Tibial nerve (tissue), 4 donors: ENCODE measurements around the gene FGR. TPM values are rescaled to one million over a fixed set of nuclear protein-coding genes. Genes with fewer than 3 reads are reported as not detected.

Experiments used
- DNase-seq, 2 donors: peaks; one replicate each; pipeline ENCODE4 v3.0.0-alpha.2; 2019; ENCODE audit warnings: low spot score in 2 of 2
- H3K27ac ChIP-seq, 4 donors: fragments of 200-600 bp; sonication (generic) in 3 of 4; one replicate each; pipeline ENCODE4 v1.5.1; 2017 to 2019; ENCODE audit warnings: mild to moderate bottlenecking in 1 of 4
- H3K27me3 ChIP-seq, 2 donors: fragments of 200-600 bp; sonication (generic) in 1 of 2; one replicate each; pipeline versions ENCODE4 v1.5.1 to v1.6.0; 2017 to 2019
- H3K36me3 ChIP-seq, 3 donors: fragments of 200-600 bp; sonication (generic); one replicate each; pipeline ENCODE4 v1.5.1; 2018 to 2019
- H3K4me1 ChIP-seq, 4 donors: fragments of 200-600 bp; sonication (generic) in 3 of 4; one replicate each; pipeline ENCODE4 v1.5.1; 2017 to 2019
- H3K4me3 ChIP-seq, 4 donors: fragments of 200-600 bp; sonication (generic) in 3 of 4; one replicate each; pipeline ENCODE4 v1.5.1; 2017 to 2019; ENCODE audit warnings: mild to moderate bottlenecking in 1 of 4, moderate library complexity in 1 of 4
- H3K9me3 ChIP-seq, 4 donors: fragments of 200-600 bp; sonication (generic) in 3 of 4; one replicate each; pipeline ENCODE4 v1.5.1; 2017 to 2019
- CTCF ChIP-seq, 5 experiments: fragments of 200-600 bp in 3 of 5; fragments of 450-650 bp in 2 of 5; sonication (generic) in 3 of 5; IDR thresholded peaks; one replicate each; pipeline ENCODE4 v1.5.1; 2016 to 2019; ENCODE audit warnings: antibody characterized with exemption in 5 of 5, mild to moderate bottlenecking in 3 of 5, moderate library complexity in 2 of 5
- EP300 ChIP-seq, 2 donors: sonication (generic); formaldehyde crosslinking; IDR thresholded peaks; one replicate each; pipeline ENCODE4 v1.6.1; 2017; ENCODE audit warnings: antibody characterized with exemption in 2 of 2, mild to moderate bottlenecking in 1 of 2
- POLR2A ChIP-seq, 2 donors: fragments of 450-650 bp; IDR thresholded peaks; one replicate each; pipeline ENCODE4 v1.6.1; 2017; ENCODE audit warnings: antibody characterized with exemption in 2 of 2, mild to moderate bottlenecking in 2 of 2, moderate library complexity in 2 of 2
- WGBS, 2 donors: methylation state at CpG; one replicate each; pipeline ENCODE4 v1.1.5; 2018; 5-methylcytosine and 5-hydroxymethylcytosine counted together
- total RNA-seq, 4 donors: library from RNA; depleted of rRNA; stranded (reverse); fragments of >200 nt; gene quantifications; one replicate each; pipeline ENCODE4 v1.1.0, GENCODE V29; 2016

The FGR gene
- total RNA-seq, 4 donors from 2014 or later: 18.4 to 63.9 (median 22.6) TPM

GRCh38 chr1:27676410-27676809 lies 41.4 kb upstream of the FGR start:
- H3K9me3 ChIP-seq: peaks cover 0 to 14% (median 3%) of the 10 kb centered on the region in 4 donors
- no peak overlapping the region for H3K4me3 ChIP-seq
- 94 to 97% methylated on average over 1 of the region's 1 CpG for WGBS, 2 donors
- TF ChIP-seq CTCF (IDR thresholded peaks at IDR 0.05) (no peak), POLR2A (IDR thresholded peaks at IDR 0.05) (no peak), EP300 (IDR thresholded peaks at IDR 0.05) (no peak)
- H3K27ac ChIP-seq: no peak overlapping the region
- H3K27me3 ChIP-seq: no peaks in the 10 kb centered on the region
- peaks cover 0 to 13% (median 11%) of the 10 kb centered on the region in 4 donors for H3K4me1 ChIP-seq
- no peaks in the 10 kb centered on the region for H3K36me3 ChIP-seq
- no peak for DNase-seq

- Histone ChIP-seq H3K9me3 (no peaks in the 10 kb centered on the region), H3K36me3 (peaks cover 0 to 7% (median 0%) of the 10 kb centered on the region in 3 donors), H3K4me1 (peaks cover 0 to 46% (median 26%) of the 10 kb centered on the region in 4 donors), H3K4me3 (peak overlapping the region in 3 of 4 donors; percentile 46 to 62 (median 50)), H3K27ac (peak overlapping the region; percentile 74 to 93 (median 86)), H3K27me3 (no peaks in the 10 kb centered on the region)
- no peak for TF ChIP-seq POLR2A (IDR thresholded peaks at IDR 0.05)
- TF ChIP-seq CTCF (IDR thresholded peaks at IDR 0.05): no peak
- no peak for TF ChIP-seq EP300 (IDR thresholded peaks at IDR 0.05)
- DNase-seq: no peak
These were observed 37.7 kb upstream of the FGR start for GRCh38 chr1:27672750-27673112.

GRCh38 chr1:27671964-27672749 lies 37.2 kb upstream of the FGR start, which contains the start of gene IFI6:
Gene IFI6 (minus strand): TSS chr1:27672192. CDS start chr1:27669314, 2,878 bp downstream.
- Histone ChIP-seq H3K9me3 (no peaks in the 10 kb centered on the region), H3K27me3 (no peaks in the 10 kb centered on the region), H3K4me1 (peaks cover 0 to 46% (median 26%) of the 10 kb centered on the region in 4 donors), H3K36me3 (peaks cover 0 to 11% (median 0%) of the 10 kb centered on the region in 3 donors), H3K4me3 (peak within 1 kb of the TSS; percentile 39 to 62 (median 48)), H3K27ac (peak within 1 kb of the TSS; percentile 74 to 93 (median 86))
- WGBS, 2 donors: 0 to 2% methylated on average over 10 of the region's 10 CpGs
- peak; percentile 68 to 80 for DNase-seq
- TF ChIP-seq EP300 (IDR thresholded peaks at IDR 0.05) (peak; percentile 17 to 93), POLR2A (IDR thresholded peaks at IDR 0.05) (peak; percentile 64 to 69), CTCF (IDR thresholded peaks at IDR 0.05) (peak in 4 of 5 experiments; percentile 26 to 72 (median 58))

GRCh38 chr1:27669876-27670275 lies 34.9 kb upstream of the FGR start:
- Histone ChIP-seq H3K4me3 (peak overlapping the region in 1 of 4 donors; percentile 55), H3K27ac (peak overlapping the region in 2 of 4 donors; percentile 92 to 93)
- TF ChIP-seq CTCF (IDR thresholded peaks at IDR 0.05) (no peak), EP300 (IDR thresholded peaks at IDR 0.05) (no peak), POLR2A (IDR thresholded peaks at IDR 0.05) (no peak)

More at GRCh38 chr1:27669876-27670275, 34.9 kb upstream of the FGR start:
- no peaks in the 10 kb centered on the region for H3K27me3 ChIP-seq
- WGBS, 2 donors: 62% methylated on average over 4 of the region's 4 CpGs
- H3K36me3 ChIP-seq: peaks cover 0 to 17% (median 0%) of the 10 kb centered on the region in 3 donors
- no peaks in the 10 kb centered on the region for H3K9me3 ChIP-seq
- no peak for DNase-seq
- H3K4me1 ChIP-seq: peaks cover 0 to 46% (median 26%) of the 10 kb centered on the region in 4 donors
